Kidney (tissue), 14 donors: ENCODE results near the gene PLEKHA6. TPM values are rescaled to one million over a fixed set of nuclear protein-coding genes. Genes with fewer than 3 reads are reported as not detected.

ENCODE experiments used
- DNase-seq, 5 donors: peaks; one replicate each; pipeline ENCODE4 v3.0.0-alpha.2; 2013 to 2020
- FAIRE-seq: peaks from 2 replicates; lab custom pipeline; 2012; peaks lifted over from hg19 to GRCh38; lab: Jason Lieb, UNC
- H3K27ac ChIP-seq, 2 donors: one replicate each; pipeline ENCODE4 v1.7.0; 2013; ENCODE audit warnings: low read depth in 2 of 2, low read length in 2 of 2, inconsistent platforms in 1 of 2
- H3K27me3 ChIP-seq: one replicate; pipeline ENCODE4 v1.7.1; 2013; ENCODE audit warnings: low read length, inconsistent platforms; ENCODE audit not compliant: control insufficient read depth, insufficient read depth
- H3K36me3 ChIP-seq, 3 donors: one replicate each; pipeline versions ENCODE4 v1.7.0 to v1.7.1; 2013; ENCODE audit warnings: low read length in 3 of 3, control low read depth in 1 of 3, inconsistent platforms in 1 of 3; ENCODE audit not compliant: insufficient read depth in 3 of 3, control insufficient read depth in 2 of 3
- H3K4me1 ChIP-seq, 3 donors: one replicate each; pipeline versions ENCODE4 v1.7.0 to v1.7.1; 2013; ENCODE audit warnings: low read length in 3 of 3, inconsistent platforms in 1 of 3, low read depth in 1 of 3; ENCODE audit not compliant: control insufficient read depth in 2 of 3, insufficient read depth in 2 of 3
- H3K4me3 ChIP-seq, 3 donors: one replicate each; pipeline versions ENCODE4 v1.7.0 to v1.8.1; 2013; ENCODE audit warnings: low read length in 3 of 3, control low read depth in 1 of 3, inconsistent platforms in 1 of 3
- H3K9ac ChIP-seq, 3 donors: one replicate each; pipeline versions ENCODE4 v1.7.0 to v1.7.1; 2013; ENCODE audit warnings: low read length in 3 of 3, control low read depth in 1 of 3, inconsistent platforms in 1 of 3
- H3K9me3 ChIP-seq, 3 donors: one replicate each; pipeline versions ENCODE4 v1.7.0 to v1.7.1; 2013; ENCODE audit warnings: low read length in 3 of 3, control low read depth in 1 of 3, inconsistent platforms in 1 of 3; ENCODE audit not compliant: control insufficient read depth in 2 of 3, insufficient read depth in 1 of 3
- intact Hi-C: fragments of 100-400 bp; cut with DNase I; formaldehyde crosslinking; loops from one replicate; pipeline ENCODE4 v1.11.1; 2022
- polyA plus RNA-seq: library from polyadenylated mRNA; stranded (reverse); fragments of 350-450 nt; fragmentation: Illumina TruSeq; extraction: RNeasy Lipid Tissue Mini Kit (QIAGEN cat#74804); gene quantifications from one replicate; pipeline ENCODE4 v1.2.3, GENCODE V29; 2014; ENCODE audit warnings: low read depth, low replicate concordance; ENCODE audit not compliant: insufficient read depth
- total RNA-seq: library from RNA; stranded (reverse); fragmentation: NEBNext Ultra II Directional; extraction: Animal tissue kit (Norgen Biotek cat#: 25700); gene quantifications from one replicate; pipeline ENCODE4 v1.2.1, GENCODE V29; 2021
- TF ChIP-seq, protein P1 (sequence below): IDR thresholded peaks from 3 replicates; pipeline ENCODE4 v1.5.1; 2012; ENCODE audit warnings: mild to moderate bottlenecking, moderate library complexity, borderline replicate concordance; ENCODE audit not compliant: insufficient read depth; ENCODE audit errors: extremely low read depth
- donor health status: control.
- donor health status: control.
- donor health status: control.
- donor health status: control.
- donor health status: control.
- donor health status: DM: yes; HTN: yes; CAD: no.
- donor health status: Normal renal cell carcinoma (clear cell type).

The PLEKHA6 gene
- total and polyA plus RNA-seq, 2 donors from 2014 or later: 17.5 to 65.1 TPM

DNA sequence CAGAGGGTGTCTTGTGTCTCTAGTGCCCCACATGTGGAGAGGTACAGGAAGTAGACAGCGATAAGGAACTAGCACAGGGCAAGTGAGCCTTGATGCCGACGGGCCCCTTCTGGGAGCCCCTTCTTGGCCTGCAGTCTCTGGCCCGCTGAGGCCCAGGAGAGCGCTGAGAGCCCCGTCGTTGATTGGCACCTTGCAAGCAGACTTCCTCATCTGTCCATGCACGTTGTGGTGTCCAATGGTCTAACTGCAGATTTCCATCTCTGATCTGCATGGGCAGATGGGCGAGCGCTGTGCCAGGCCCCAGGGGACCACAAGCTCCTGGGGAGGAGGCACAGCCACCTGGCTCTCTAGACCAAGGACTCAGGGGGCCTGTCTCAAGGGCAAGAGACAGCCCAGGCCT lies 32.4 kb downstream of the PLEKHA6 start:
- H3K9me3 ChIP-seq: no peaks in the 10 kb centered on the region
- no peak overlapping the region for H3K4me3 ChIP-seq
- TF ChIP-seq, protein P1, sequence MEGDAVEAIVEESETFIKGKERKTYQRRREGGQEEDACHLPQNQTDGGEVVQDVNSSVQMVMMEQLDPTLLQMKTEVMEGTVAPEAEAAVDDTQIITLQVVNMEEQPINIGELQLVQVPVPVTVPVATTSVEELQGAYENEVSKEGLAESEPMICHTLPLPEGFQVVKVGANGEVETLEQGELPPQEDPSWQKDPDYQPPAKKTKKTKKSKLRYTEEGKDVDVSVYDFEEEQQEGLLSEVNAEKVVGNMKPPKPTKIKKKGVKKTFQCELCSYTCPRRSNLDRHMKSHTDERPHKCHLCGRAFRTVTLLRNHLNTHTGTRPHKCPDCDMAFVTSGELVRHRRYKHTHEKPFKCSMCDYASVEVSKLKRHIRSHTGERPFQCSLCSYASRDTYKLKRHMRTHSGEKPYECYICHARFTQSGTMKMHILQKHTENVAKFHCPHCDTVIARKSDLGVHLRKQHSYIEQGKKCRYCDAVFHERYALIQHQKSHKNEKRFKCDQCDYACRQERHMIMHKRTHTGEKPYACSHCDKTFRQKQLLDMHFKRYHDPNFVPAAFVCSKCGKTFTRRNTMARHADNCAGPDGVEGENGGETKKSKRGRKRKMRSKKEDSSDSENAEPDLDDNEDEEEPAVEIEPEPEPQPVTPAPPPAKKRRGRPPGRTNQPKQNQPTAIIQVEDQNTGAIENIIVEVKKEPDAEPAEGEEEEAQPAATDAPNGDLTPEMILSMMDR: no peak
- FAIRE-seq (no peak), DNase-seq (no peak)
- H3K27ac ChIP-seq: no peak overlapping the region
- H3K4me1 ChIP-seq: peaks cover 0 to 6% (median 0%) of the 10 kb centered on the region in 3 donors
- no peaks in the 10 kb centered on the region for H3K27me3 ChIP-seq
- intact Hi-C loops: no loop called here
- no peak overlapping the region for H3K9ac ChIP-seq
- no peaks in the 10 kb centered on the region for H3K36me3 ChIP-seq

DNA sequence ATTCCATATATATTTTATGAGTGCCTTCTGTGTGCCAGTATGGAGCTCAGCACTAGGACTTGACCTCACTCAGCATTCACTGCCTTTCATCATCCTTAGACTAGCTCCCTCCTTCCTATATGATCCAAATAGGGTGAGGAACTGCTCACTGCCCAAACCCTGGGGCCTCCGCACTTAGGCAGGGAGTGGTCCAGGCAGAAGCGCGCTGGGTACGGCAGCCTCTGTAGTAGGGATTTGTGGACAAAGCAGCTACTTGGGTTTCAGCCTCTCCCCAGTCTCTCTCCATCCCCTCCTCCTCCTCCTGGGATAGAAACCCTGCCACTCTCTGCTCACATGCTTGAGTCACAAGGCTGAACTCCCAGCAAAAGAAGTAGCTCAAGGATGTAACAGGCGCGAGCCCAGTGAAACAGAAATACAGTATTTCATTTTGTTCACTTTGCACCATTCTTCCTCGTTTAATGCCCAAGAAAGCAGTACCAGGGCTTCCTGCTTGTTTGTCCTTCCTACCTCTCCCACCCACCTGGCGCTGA lies 32.9 kb downstream of the PLEKHA6 start:
- Histone ChIP-seq H3K27ac (no peak overlapping the region), H3K4me3 (no peak overlapping the region), H3K9me3 (no peaks in the 10 kb centered on the region), H3K27me3 (no peaks in the 10 kb centered on the region), H3K9ac (no peak overlapping the region), H3K36me3 (no peaks in the 10 kb centered on the region), H3K4me1 (peaks cover 0 to 6% (median 5%) of the 10 kb centered on the region in 3 donors)
- intact Hi-C loops: no loop called here
- no peak for DNase-seq
- FAIRE-seq: no peak
- TF ChIP-seq, protein P1: no peak

- Histone ChIP-seq H3K27me3 (no peaks in the 10 kb centered on the region), H3K36me3 (no peaks in the 10 kb centered on the region), H3K9ac (no peak overlapping the region), H3K4me3 (no peak overlapping the region), H3K4me1 (peaks cover 4 to 13% (median 10%) of the 10 kb centered on the region in 3 donors), H3K9me3 (no peaks in the 10 kb centered on the region), H3K27ac (no peak overlapping the region)
- DNase-seq (no peak), FAIRE-seq (no peak)
- intact Hi-C loops: no loop called here
- TF ChIP-seq, protein P1: no peak
Observed at GRCh38 chr1:204325944-204326343, 33.8 kb downstream of the PLEKHA6 start.

GRCh38 chr1:204323887-204324286 lies 35.8 kb downstream of the PLEKHA6 start:
- TF ChIP-seq, protein P1: no peak
- Histone ChIP-seq H3K4me1 (peaks cover 6 to 21% (median 13%) of the 10 kb centered on the region in 3 donors), H3K9me3 (no peaks in the 10 kb centered on the region), H3K27me3 (no peaks in the 10 kb centered on the region), H3K27ac (no peak overlapping the region), H3K4me3 (no peak overlapping the region), H3K36me3 (no peaks in the 10 kb centered on the region), H3K9ac (no peak overlapping the region)
- intact Hi-C loops: no loop called here
- FAIRE-seq (no peak), DNase-seq (no peak)
